Measurements from ENCODE around the gene DESI2. TPM values are rescaled to one million over a fixed set of nuclear protein-coding genes. Genes with fewer than 3 reads are reported as not detected.

DESI2 gene
- total and polyA plus RNA-seq, 2 of the 8 experiments (the other 6 are each of a cell fraction or from before 2014, with no cell fraction given), result 54.0 to 110 TPM

DNA sequence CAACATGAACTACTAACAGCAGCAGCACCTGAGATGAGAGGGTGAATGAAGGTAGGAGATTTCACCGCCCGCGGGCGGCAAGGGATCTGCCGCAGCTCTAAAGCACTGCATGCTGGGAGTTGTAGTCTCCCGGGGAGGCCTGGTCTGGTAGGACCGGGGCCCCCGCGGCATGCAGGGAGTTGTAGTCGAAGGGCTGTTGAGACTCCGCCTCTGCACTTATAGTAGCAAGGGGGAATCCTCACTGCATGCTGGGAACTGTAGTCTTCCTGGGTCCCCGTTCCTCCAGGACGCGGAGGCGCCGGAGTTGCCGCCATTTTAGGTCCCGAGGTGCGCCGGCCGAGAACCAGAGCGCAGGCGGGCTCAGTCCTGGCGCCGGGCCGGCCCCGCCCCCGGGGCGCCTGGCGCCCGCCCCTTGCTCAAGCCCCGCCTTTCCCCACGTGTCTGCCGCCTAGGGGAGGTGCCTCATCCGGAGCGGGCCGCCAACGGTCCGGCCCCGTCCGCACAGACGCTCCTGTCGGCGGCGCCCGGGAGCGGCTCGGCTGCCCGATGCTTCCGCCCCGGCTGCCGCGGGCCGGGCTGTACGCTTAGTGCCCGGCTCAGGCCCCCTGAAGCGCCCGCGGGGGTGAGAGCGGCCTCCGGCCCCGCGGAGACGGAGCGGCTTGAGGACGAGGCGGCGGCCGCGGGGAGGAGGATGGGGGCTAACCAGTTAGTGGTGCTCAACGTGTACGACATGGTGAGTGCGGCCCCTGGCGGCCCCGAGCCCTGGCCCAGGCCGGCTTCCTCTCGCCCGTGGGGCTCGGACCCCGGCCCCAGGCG is at the start of gene DESI2 (continued):
- TF ChIP-seq, protein P1, sequence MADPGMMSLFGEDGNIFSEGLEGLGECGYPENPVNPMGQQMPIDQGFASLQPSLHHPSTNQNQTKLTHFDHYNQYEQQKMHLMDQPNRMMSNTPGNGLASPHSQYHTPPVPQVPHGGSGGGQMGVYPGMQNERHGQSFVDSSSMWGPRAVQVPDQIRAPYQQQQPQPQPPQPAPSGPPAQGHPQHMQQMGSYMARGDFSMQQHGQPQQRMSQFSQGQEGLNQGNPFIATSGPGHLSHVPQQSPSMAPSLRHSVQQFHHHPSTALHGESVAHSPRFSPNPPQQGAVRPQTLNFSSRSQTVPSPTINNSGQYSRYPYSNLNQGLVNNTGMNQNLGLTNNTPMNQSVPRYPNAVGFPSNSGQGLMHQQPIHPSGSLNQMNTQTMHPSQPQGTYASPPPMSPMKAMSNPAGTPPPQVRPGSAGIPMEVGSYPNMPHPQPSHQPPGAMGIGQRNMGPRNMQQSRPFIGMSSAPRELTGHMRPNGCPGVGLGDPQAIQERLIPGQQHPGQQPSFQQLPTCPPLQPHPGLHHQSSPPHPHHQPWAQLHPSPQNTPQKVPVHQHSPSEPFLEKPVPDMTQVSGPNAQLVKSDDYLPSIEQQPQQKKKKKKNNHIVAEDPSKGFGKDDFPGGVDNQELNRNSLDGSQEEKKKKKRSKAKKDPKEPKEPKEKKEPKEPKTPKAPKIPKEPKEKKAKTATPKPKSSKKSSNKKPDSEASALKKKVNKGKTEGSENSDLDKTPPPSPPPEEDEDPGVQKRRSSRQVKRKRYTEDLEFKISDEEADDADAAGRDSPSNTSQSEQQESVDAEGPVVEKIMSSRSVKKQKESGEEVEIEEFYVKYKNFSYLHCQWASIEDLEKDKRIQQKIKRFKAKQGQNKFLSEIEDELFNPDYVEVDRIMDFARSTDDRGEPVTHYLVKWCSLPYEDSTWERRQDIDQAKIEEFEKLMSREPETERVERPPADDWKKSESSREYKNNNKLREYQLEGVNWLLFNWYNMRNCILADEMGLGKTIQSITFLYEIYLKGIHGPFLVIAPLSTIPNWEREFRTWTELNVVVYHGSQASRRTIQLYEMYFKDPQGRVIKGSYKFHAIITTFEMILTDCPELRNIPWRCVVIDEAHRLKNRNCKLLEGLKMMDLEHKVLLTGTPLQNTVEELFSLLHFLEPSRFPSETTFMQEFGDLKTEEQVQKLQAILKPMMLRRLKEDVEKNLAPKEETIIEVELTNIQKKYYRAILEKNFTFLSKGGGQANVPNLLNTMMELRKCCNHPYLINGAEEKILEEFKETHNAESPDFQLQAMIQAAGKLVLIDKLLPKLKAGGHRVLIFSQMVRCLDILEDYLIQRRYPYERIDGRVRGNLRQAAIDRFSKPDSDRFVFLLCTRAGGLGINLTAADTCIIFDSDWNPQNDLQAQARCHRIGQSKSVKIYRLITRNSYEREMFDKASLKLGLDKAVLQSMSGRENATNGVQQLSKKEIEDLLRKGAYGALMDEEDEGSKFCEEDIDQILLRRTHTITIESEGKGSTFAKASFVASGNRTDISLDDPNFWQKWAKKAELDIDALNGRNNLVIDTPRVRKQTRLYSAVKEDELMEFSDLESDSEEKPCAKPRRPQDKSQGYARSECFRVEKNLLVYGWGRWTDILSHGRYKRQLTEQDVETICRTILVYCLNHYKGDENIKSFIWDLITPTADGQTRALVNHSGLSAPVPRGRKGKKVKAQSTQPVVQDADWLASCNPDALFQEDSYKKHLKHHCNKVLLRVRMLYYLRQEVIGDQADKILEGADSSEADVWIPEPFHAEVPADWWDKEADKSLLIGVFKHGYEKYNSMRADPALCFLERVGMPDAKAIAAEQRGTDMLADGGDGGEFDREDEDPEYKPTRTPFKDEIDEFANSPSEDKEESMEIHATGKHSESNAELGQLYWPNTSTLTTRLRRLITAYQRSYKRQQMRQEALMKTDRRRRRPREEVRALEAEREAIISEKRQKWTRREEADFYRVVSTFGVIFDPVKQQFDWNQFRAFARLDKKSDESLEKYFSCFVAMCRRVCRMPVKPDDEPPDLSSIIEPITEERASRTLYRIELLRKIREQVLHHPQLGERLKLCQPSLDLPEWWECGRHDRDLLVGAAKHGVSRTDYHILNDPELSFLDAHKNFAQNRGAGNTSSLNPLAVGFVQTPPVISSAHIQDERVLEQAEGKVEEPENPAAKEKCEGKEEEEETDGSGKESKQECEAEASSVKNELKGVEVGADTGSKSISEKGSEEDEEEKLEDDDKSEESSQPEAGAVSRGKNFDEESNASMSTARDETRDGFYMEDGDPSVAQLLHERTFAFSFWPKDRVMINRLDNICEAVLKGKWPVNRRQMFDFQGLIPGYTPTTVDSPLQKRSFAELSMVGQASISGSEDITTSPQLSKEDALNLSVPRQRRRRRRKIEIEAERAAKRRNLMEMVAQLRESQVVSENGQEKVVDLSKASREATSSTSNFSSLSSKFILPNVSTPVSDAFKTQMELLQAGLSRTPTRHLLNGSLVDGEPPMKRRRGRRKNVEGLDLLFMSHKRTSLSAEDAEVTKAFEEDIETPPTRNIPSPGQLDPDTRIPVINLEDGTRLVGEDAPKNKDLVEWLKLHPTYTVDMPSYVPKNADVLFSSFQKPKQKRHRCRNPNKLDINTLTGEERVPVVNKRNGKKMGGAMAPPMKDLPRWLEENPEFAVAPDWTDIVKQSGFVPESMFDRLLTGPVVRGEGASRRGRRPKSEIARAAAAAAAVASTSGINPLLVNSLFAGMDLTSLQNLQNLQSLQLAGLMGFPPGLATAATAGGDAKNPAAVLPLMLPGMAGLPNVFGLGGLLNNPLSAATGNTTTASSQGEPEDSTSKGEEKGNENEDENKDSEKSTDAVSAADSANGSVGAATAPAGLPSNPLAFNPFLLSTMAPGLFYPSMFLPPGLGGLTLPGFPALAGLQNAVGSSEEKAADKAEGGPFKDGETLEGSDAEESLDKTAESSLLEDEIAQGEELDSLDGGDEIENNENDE (IDR thresholded peaks at IDR 0.05; ENCODE audit: insufficient replicate concordance, low read length), result no peak
- TF ChIP-seq BCL11A (IDR thresholded peaks at IDR 0.05; ENCODE audit: low read depth in 2 of 2, low read length in 2 of 2) (no peak), SIX5 (IDR thresholded peaks at IDR 0.05; ENCODE audit: low read depth, low read length) (peak; percentile 93), RBBP5 (IDR thresholded peaks at IDR 0.05; ENCODE audit: borderline replicate concordance, low read depth, low read length) (peak; percentile 45; the same call in 1 of the 2 replicates), BRCA1 (IDR thresholded peaks at IDR 0.05; ENCODE audit: low read depth, low read length) (no peak), SP4 (IDR thresholded peaks at IDR 0.05; ENCODE audit: low read length) (peak; percentile 74)
- TF ChIP-seq, protein P2, sequence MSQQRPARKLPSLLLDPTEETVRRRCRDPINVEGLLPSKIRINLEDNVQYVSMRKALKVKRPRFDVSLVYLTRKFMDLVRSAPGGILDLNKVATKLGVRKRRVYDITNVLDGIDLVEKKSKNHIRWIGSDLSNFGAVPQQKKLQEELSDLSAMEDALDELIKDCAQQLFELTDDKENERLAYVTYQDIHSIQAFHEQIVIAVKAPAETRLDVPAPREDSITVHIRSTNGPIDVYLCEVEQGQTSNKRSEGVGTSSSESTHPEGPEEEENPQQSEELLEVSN (IDR thresholded peaks at IDR 0.05), result peak; percentile 56

Data from H1 (cell line).